Stimulated activated CD8-positive, alpha-beta memory T cell treated with anti-CD3 and anti-CD28 coated beads, Interleukin-7, amount 100 ng/mL, for 1 hour (primary cell): Measurements from ENCODE around the gene PEX16.

Experiments
- DNase-seq, 2 donors: peaks; one replicate each; pipeline ENCODE4 v3.0.0-alpha.2; 2020; ENCODE audit warnings: low read depth in 2 of 2

The PEX16 gene

DNA sequence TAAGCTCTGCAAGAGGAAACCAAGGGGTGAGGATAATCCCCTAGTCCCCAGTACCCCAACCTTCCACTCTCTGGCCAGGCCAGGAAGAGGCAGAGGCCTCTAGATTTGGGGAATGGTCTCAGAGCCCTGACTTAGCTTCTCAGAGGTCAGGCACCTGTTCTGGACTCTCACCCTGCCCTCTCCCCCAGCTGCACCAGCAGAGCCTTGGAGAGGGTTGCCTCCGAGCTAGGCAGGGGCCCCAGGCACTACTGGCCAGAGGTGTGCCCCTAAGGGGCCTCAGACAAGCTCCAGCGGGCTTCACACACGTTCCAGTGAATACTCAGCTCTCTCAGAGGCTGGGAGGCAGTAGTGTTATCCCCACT is 18.6 kb downstream of the PEX16 start:
- no peak for DNase-seq

DNA sequence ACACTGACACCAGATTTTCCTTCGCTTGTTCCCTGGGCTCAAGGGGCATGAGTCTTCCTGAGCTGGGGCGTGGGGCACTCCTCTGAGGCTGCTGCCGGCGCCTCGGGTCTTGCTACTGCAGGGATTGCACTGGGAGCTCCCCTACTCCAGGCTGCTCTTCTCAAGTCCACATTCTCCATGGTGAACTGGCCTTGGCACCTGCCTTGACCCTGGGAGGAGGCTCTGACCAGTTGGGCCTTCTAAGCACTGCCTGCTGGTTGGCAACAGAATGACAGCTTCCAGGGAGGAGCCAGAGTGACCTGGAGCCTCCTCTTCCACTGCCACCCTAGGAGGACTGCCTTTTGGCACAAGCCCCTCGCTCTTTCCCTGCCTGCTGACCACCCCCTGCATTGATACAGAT is 20.1 kb downstream of the PEX16 start:
- no peak for DNase-seq

DNA sequence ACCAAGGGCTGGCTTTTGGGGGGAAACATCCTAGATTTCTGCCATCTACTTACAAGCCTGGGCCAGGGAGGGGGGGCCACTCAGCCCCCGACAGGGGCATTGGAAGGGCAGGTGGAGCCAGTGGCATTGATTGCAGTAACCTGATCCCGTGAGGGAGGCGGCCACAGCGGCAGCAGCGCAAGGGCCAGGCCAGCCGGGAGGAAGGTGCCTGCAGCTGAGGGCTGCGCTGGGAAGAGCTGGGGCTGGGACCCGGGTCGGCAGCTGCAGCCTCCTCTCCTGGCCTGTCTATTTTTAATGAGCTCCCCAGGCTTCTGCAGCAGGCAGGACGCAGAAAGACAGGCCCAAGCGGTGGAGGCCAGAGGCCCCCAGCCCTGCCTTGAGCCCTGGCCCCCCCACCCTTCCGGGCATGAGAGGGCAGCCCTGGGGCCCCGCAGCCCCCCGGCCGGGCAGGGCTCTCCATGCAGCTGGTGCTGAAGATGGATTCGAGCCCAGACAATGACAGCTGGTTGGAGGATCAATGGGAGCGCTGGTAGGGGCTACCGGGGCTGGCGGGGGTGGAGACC is 21.2 kb downstream of the PEX16 start:
- no peak for DNase-seq

DNA sequence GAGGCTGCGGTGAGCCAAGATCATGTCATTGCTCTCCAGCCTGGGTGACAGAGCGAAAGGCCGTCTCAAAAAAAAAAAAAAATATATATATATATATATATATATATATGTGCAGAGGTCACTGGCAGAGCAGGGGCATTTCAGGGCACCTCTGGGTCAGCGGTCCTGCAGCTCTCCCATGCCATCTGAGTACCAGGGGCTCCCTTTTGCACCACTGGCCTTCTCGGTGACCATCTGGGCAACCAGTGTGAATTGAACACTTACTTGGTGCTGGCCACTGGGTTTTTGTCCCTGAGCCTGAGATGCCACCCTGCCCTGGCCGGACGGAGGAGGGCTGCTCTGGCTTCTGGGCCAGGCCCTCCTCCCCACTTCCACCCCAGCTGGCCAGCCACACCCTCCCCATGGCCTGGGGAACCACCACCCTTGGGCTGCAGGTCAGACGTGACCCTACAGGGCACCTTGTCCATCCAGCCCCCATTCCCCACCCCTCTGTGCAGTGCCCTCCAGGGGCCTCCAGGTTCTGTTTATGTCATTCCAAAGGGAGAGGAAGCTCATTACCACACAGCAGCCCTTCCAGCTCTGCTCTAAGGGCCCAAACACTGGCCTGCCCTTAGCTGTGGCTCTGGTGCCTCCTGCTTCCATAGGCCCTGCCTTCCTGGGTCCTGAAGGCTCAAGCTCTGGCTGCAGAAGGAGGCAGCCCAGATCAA is 22.0 kb downstream of the PEX16 start:
- no peak for DNase-seq

DNA sequence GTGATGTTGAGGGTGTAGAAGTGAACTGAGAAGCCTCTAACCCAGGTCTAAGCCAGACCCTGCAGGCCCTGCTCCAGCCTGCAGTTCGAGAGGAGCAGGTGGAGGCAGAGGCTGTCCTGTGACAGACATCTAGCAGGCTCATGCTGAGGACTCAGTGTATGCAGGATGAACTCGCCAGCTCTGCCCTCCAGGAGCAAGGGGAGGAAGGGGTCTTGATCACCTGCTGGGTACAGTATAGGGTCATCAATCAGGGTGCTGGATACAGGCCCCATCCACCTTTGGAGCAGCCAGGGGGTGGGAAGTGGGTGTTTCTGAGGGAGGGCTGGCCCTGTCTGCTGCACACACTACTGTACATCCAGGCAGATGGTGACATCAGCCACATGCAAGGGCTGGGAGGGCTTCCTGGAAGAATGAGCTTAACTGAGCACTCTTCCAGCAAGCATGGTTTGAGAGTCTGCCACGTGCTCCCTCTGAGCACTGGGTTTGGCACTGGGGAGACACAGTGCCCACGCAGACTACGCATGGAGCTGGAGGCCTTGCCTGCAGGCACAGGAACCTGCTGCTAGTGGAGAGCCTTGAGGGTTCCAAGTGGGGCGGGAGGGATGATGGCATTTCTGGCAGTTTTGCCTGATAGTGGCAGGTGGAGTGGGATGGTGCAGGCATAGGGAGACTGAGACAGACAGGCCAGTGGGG is 23.0 kb downstream of the PEX16 start:
- DNase-seq: no peak

DNA sequence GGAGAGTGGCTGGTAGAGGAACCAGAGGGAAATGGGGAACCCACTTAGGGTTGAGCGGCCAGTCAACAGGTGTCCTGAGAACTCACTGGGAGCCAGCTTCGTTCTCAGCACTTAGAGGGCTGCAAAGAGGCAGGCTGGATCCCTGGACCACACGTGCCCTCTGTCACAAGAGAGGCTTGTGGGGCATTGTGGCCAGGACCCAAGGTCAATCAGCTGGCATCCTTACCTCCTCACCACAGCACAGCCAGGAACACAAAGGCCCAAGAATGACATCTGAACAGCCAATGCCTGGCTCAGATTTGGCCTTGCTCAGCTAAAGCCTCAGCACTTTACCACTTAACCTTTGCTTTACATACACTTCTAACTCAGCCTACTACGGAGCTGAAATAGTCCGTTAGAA is 24.8 kb downstream of the PEX16 start:
- no peak for DNase-seq

DNA sequence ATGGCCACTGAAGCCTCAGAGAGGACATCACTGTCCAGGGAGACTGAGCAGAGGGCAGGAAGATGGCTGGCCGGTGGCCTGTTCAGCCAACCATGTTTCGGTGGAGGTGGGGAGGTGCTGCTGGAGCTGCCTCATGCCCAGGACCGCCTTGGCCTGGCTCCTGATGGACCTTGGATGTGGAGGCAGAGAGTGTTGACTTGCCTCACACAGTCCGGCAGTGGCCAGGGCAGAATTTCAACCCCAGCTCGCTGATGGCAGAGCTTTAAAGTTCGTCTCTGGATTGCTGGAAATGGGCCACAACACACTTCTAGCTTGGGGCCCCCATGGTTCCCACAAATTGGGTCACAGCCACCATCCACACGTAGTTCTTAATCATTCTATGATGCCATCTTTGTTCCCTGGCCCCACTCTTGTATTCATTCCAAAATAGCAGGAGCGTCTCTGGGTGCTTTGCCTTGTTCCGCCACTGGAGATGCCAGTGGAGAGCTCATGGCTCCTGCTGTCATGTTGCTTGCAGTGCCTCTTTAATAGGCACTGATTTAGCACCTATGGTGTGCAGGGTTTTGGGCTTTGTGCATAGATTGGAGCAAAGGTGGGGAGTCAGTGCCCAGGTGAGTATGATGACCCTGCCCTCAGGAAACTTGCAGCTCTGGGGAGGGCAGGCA is 26.7 kb downstream of the PEX16 start:
- no peak for DNase-seq

DNA sequence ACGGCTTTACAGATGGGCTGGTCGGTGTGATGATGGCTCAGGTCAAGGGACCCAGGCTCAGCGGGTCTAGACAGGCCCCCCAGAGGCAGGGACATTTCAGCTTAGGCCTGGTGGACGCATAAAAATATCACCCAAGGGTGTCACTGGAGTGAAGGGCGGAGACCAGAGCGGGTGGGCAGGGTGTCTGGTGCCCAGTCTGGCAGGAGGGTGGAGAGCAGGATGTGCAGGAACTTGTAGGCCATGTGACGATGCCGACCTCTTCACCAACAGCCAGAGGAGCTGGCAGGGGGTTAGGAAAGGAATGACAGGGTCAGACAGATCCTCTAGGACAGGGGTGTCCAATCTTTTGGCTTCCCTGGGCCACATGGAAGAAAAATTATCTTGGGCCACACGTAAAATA is 27.7 kb downstream of the PEX16 start:
- no peak for DNase-seq

DNA sequence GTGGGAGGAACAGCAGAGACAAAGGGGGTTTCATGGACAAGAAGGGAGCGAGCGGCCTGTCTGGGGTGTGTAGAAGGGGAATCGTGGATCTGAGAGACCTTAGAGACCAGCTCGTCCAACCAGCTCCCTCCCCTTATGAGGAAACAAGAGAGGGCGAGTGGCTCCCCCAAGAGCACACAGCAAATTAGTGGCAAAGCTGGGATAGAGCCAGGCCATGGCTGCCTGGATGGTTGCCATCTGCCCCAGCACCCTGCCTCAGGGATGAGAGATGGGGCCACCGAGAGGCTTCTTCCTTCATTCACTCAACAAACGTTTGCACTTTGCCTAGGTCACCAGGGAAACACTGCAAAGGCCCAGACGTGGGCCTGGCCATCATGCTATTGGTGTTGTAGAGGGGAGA is 28.1 kb downstream of the PEX16 start:
- DNase-seq: no peak

DNA sequence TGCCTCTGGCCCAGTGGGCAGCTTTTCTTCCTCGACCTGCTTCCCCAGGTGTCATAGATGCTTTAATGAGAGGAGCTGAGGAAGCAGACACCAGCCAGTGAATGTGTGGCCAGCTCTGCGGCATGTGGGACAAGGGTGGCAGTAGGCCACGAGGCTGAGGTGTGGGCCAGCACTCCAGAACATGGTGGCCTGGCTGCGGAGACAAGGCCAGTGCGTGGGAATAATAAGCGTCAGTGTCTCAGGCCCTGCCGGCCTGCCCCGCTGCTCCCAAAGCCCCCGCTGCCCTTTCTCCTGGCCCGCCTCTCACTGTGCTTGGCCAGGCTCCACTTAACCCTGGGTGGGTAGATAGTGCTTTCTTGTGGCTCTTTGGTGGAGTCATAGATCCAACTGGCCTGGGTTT is 30.1 kb downstream of the PEX16 start:
- no peak for DNase-seq

DNA sequence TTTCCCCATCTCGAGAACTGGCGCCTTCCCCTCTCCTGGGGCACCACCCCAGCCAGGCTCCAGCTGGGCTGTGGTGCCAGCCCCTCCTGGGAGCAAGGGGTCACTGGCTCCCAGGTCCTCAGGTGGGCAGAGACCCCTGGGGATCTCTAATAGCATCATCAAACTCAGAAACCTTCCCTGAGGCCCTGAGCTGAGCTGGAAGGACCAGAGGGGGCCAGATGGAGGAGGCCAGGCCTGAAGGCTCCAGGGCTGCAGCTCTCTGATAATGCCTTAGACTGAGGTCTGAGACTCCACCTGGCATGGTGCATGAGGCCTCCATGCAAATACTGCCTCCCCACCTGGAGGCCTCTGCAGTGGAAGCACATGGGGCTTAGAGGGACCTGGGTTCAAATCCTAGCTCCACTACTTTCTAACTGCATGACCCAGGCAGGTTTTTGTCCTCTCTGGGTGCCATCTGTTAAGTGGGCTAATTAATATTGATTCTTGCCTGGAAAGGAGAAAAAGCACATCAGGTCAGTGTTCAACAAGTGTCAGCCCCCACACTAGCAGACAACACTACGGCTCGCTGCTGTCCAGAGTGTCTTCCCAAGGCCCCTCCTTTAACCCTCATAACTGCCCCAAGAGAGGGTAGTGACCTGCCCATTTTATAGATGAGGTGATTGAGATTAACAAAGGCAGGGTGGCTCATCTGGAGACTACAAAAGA is 30.7 kb downstream of the PEX16 start:
- no peak for DNase-seq

DNA sequence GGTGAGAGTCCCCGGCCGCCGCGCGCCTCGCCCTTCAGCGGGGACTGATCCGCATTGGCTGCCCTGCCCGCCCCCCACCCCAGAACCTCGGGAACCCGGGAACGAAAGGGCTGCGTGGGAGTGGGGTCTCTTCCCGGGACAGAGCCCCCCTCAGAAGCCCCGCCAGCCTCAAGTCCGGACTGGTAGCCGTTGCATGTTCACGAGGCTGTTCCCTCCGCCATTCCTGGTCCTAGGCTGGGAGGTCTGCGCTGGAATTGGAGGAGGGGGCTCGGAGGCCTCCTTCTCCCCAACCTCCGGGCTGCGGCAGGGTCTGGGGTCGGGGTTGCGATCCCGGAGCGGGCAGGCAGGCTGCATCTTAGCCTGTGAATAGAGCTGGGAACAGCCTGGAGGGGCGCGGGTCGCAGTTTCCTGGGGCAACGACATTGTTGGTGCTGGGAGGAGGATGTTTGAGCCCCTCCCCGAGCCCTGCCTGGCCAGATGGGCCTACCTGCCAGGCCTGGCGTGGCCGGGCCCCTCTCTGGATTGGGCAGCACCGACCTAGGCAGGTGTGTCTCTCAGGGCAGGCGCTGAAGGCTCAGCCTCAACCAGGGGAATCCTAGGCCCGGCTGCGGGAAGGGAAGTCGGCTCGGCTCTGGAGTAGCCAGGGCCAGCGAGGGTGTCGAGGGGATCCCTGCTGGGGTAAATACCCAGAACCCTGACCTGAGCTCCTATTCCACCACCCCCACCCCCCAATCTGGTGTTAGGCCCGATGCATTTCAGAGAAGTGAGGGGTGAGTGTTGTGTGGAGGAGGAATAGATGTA is 31.6 kb downstream of the PEX16 start:
- DNase-seq: no peak

DNA sequence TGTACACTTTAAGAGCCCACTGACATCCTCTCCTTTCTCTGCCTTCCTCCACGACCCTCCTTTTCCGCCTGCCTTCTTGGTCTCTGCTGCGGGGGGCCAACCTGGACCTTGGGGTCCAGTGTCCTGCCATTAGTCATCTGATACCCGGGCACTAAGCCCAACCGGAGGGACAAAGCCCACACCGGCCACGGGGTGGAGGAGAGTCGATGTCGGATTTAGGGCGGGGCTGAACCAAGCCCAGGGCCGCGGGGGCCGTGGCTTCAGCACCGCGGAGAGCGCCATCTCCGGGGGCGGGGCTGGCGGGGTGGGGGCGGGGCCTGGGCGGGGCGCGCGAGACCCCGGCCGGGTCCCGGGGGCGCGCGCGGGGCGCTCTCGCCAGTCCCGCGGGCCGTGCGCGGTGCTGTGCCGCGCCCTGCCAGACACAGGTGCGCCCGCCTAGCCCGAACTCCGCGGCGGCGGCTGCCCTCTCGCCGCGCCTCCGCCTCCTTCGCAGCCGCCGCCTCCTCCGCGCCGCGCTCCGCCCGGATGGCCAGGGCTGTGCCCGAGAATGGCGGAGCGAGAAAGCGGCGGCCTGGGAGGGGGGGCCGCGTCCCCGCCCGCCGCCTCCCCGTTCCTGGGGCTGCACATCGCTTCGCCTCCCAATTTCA is 32.3 kb downstream of the PEX16 start, which contains the start of gene MAPK8IP1:
Gene MAPK8IP1, plus strand, starts transcription at position 378 of the 647 bp plus-strand sequence. Its CDS starts 170 bp downstream, at position 548.
- peak; percentile 13 to 29 for DNase-seq

DNA sequence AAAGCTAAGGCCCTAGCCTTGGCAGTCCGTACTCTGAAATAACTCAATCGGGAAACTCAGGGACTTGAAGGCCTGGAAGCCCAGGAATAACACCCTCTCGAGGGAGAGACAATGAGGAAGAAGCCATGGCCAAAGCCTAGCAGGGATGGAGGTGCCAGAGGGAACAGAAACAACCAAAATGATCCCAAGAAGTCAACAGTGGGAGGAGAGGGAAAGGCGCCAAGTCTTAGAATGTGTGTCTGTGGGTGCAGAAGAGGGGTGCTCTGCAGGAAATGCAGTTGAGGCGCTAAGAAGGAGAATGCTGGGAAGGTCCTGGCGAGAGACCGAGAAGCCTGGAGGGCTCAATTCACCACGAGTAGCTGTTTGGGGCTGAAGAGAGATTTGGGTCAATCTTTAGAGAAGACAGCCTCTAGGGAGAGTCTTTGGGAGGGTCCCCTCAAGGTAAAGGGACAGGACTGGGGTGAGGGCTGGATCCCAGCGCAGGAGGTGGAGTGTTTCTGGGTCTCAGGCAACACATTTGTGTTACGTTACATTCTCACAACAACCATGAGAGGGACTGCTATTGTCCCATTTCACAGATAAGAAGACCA is 33.0 kb downstream of the PEX16 start:
- DNase-seq: no peak

DNA sequence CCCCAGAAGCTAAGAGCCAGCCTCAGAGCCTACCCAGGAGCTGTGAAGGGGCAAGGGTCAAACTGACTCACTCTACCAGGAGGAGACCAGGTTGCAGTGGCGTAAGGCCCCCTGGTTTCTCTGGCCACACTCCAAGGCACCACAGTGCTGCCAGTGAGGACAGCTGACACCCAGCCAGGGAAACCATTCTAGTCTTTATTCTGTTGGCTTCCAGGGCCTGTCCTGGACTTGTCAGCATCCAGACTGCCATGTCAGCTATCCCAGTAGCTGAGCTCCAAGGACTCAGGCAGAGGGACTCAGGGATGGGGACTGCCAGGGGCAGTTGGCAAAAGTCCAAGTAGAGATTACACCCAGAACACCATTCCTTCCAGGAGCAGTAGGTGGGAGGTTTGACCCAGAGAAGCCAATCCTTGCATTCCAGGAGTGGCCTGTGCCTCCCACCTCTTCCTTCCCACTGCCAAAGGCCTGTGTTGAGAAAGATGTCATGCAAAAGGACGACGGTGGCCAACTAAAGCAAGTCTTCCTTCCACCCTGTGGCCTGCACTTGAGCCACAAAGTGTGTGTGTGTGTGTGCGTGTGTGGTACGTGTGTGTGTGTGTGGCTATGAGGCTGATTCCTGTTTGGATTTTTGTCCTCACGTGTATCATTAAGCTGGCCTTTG is 35.8 kb downstream of the PEX16 start:
- DNase-seq: no peak

DNA sequence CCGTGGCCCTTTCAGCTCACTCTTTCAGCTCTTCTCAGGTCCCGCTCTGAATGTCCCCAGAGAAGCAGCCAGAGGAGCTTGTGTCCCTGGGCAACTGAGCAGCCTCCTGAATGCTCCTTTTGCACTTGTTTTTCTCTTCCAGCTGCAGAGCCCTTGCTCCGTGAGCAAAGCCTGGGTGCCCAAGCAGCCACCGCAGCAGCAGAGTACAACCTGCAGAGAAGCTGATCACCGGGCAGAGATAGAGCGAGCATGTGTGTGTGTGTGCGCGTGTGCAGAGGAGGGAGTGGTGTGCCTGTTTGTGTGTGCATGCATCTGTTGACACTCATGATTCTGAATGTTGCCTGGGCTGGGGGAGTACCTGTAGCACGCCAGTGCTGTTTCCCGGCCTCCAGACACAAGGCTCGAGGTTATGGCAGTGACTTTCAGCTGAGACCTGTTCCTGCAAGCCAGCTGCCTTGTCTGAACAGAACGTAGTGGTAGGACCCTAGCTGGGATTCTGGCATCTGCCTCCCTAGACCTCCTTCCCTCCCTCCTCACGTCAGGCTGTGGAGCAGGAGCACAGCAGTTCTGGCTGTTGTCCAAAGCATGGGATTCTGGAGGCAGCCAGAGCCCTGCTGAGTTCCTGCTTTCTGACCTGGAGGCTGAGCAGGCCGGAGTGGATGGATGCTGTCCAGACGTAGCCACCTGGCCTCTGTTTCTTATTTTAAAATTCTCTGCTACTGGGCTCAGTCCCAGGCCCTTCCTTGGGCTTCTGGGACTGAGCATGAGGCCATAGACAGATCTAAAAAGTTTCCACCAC is 36.7 kb downstream of the PEX16 start:
- DNase-seq: no peak

DNA sequence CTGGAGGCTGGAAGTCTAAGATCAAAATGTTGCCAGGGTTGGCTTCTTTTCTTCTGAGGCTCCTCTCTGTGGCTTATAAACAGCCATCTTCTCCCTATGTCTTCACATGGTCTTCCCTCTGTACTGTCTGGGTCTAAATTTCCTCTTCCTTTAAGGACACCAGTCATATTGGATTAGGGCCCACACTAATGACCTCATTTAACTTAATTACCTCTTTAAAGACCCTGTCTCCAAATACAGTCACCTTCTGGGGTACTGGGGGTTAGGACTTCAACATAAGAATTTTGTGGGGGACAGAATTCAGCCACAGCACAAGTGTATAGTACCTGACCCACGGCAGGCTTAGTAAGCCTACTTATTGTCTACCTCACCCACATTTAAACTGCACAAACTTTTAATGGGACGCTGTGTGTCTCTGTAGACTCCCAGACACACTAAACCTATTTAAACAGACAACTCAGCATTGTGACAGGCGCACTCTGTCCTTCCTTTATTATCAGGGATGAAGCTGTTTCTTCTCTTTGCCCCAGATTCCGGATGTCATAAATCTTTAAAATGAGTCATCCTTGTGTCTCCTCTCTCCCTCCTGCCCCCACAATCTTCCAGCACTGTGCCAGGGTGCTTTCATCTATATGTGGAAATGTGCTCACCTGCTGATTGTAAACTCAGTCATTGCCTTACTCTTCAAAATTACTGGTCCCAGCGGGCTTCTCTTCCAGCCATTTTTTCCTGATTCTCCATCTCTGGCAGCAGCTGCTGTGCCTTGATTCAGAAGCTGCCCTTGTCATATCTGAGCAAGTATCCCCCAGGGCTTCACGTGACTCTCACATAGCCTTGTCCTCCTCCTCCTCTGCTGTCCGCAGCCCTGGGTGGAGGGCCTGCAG is 37.6 kb downstream of the PEX16 start:
- no peak for DNase-seq

DNA sequence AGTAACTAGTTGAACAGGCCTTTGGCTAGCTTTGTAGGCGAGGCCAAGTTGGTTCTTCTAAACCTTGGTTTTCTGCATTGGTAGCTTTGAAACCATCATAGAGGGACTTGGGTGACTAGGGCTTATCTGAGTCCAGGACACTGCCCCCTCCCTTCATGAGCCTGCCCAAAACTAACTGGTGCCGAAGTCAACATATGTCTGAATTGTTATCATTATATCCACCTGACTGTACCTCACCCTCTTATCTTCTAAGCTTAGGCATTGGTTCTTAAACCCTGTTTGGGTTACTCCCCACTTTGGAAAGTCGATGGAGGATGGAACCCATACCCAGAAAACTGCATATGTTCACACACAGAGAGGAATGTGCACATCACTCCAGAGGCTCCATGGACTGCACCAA is 39.8 kb downstream of the PEX16 start:
- DNase-seq: no peak
